Activated gamma-delta T cell (primary cell): ENCODE measurements around the gene SRCIN1.

Experiments used
- DNase-seq: peaks from one replicate; lab custom pipeline; 2025; lab: John Stamatoyannopoulos, UW

SRCIN1 gene

GRCh38 chr17:38616361-38616760 lies 10.6 kb upstream of the SRCIN1 start:
- DNase-seq, result no peak

- DNase-seq, result no peak
Measured at GRCh38 chr17:38613981-38614779, 8.4 kb upstream of the SRCIN1 start.

GRCh38 chr17:38613525-38613980 lies 7.8 kb upstream of the SRCIN1 start:
- no peak for DNase-seq

- no peak for DNase-seq
Measured at GRCh38 chr17:38611872-38612376, 6.2 kb upstream of the SRCIN1 start.

- DNase-seq, result no peak
Measured at GRCh38 chr17:38611070-38611786, 5.5 kb upstream of the SRCIN1 start.

GRCh38 chr17:38609280-38610031 lies 3.7 kb upstream of the SRCIN1 start:
- DNase-seq, result no peak

- no peak for DNase-seq
Measured at GRCh38 chr17:38608648-38609047, 2.9 kb upstream of the SRCIN1 start.

GRCh38 chr17:38606646-38607611 lies 1.2 kb upstream of the SRCIN1 start:
- no peak for DNase-seq

GRCh38 chr17:38605411-38605840 lies 326 bp downstream of the SRCIN1 start:
- no peak for DNase-seq

- DNase-seq, result no peak
Measured at GRCh38 chr17:38604479-38605403, 1.0 kb downstream of the SRCIN1 start.

- DNase-seq, result no peak
Measured at GRCh38 chr17:38603786-38604478, 1.8 kb downstream of the SRCIN1 start.

- DNase-seq, result no peak
Measured at GRCh38 chr17:38602956-38603785, 2.6 kb downstream of the SRCIN1 start.

GRCh38 chr17:38602453-38602852 lies 3.3 kb downstream of the SRCIN1 start:
- no peak for DNase-seq

- no peak for DNase-seq
Measured at GRCh38 chr17:38601539-38602351, 4.0 kb downstream of the SRCIN1 start.

GRCh38 chr17:38600906-38601305 lies 4.8 kb downstream of the SRCIN1 start:
- no peak for DNase-seq

GRCh38 chr17:38600416-38600815 lies 5.3 kb downstream of the SRCIN1 start:
- no peak for DNase-seq

- DNase-seq, result no peak
Measured at GRCh38 chr17:38599398-38599856, 6.3 kb downstream of the SRCIN1 start.
